Stimulated activated CD4-positive, alpha-beta T cell treated with anti-CD3 and anti-CD28 coated beads, Interleukin-2, amount 100 ng/mL, for 48 hours (primary cell): ENCODE results near the gene GPR18.

Experiments
- DNase-seq, 2 donors: peaks; one replicate each; pipeline ENCODE4 v3.0.0-alpha.2; 2020

The GPR18 gene

GRCh38 chr13:99206226-99206625 lies 52.0 kb downstream of the GPR18 start:
- DNase-seq = no peak

GRCh38 chr13:99205621-99206220 lies 52.5 kb downstream of the GPR18 start:
- DNase-seq = no peak
